HG02623 (cell line): ENCODE measurements around the gene PAX2.

Source experiments
- ATAC-seq: cut with Tn5 transposase; IDR thresholded peaks from one replicate; pipeline ENCODE4 v1.9.1; 2021; ENCODE audit warnings: moderate library complexity; ENCODE audit not compliant: unreplicated experiment

PAX2 gene

GRCh38 chr10:100749309-100750217 is 4.2 kb downstream of the PAX2 start:
- ATAC-seq, result no peak

GRCh38 chr10:100750291-100751210 is 5.2 kb downstream of the PAX2 start:
- ATAC-seq, result no peak

DNA sequence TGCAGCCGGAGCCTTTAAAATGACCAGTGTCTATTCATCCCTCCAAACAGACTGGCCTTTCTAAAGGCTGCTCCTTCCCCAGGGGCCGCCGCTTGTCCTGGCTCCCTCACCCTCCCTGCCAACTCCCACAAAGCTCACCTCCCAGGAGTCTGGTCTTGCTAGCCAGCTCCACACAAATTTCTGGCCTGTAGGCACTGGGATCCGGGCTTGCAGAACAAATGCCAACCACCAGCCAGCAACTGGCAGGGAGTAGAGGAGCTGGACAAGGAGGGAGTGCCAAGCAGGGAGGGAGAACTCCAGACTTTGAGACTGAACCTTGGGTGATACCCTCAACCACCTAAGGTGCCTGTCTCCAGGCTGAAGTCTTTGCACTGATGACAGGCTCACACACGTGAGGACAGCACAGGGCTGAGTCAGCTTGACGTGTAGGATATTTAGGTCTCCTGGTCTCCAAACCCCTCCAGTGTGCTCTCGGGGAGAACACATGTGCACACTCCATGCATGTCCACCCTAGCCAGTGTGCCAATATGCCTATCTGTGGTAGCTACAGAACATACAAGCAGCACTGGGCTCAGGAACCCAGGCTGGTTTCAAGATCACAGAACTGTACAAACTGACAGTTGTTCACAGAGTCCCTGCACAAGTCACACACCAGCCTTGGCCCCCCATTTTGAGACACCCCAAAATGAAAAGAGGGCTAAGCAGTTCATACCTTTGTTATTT is 6.0 kb downstream of the PAX2 start:
- ATAC-seq, result no peak

GRCh38 chr10:100755821-100756220 is 10.4 kb downstream of the PAX2 start:
- no peak for ATAC-seq

DNA sequence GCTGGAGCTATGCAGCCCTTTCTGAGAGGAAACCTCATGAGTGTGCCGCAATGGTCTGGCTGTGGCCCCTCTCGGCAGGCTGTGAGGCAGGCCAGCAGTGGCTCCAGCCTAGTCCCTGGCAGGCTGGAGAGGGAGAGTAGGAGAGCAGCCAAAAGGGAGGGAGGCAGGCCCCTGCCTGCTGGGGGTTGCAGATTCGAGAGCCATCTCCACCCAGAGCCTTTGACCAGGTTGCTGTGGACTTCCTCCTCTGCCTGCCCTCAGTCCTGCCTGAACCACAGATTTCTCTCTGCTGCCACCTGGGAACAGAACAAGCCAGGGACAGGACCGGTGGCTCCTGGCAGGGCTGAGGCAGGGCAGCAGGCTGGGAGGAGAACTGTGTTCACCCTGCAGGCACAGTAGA is 13.9 kb downstream of the PAX2 start:
- ATAC-seq, result no peak

DNA sequence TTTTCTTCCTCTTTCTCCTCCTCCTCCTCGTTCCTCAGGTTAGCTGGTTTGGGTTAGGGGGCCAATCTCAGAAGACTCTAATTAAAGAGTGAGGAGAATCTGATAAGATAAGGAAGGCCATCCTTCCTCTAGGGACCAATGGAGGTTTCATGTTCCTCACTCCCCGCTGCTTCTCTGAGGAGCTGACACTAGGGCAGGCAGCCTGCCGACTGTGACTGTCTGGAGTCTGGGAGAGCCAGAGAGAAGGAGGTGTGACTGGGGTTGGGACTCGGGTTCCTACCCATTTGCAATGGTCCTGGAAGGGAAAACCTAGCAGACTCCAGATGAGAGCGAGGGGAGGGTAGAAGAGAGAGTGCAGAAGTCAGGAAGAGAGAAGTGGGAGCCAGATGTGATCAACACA is 15.3 kb downstream of the PAX2 start:
- no peak for ATAC-seq

DNA sequence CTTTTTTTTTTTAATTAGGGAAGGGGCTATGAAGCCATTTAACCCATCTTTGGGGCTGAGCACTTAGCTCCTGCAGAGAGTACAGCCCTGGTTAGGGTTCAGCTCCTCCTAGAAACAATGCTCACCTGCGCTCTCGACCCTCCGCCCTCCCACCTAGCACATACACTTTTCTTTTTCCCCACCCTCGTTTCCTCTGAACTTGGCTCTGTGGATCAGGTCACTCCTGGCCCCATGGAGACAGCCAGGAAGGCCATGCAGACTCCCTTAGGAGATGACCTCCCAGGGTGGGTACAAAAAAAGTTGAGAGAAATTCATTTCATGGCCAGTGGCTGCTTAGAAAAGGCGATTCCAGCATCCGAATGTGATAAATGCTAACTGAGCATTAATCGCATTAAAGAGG is 15.8 kb downstream of the PAX2 start:
- ATAC-seq, result no peak

- no peak for ATAC-seq
Observed at GRCh38 chr10:100763043-100763747, 17.8 kb downstream of the PAX2 start.

DNA sequence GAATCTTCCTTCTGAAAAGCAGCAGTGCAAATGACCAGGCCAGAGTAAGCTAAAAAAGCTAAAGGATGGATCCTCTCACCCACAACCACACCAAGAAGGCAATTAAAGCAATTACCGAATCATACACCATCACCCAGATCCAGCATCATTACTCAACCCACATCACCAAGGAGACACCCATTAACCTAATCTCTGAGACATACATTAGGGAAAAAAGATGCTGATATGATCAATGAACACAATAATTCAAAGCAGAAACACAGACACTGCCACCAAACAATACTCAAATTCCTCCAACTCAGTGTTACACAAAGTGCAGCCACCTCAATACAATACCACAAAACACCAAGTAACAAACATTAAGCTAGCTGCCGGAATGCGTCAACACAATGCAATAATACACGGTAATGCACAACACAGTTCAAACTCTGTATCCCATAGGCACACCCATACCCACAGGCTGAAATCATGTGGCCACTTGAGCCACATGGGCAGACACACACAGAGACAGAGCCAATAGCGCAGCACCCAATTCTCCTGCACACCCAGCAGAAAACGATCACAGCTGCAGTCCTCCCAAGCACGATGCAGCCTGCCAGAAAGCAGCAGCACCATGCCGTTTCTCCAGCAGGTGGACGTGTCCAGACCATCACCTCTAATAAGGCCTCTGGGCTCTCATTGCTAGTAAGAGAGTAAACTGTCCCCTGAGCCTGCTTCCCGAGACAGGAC is 21.5 kb downstream of the PAX2 start:
- ATAC-seq, result no peak

DNA sequence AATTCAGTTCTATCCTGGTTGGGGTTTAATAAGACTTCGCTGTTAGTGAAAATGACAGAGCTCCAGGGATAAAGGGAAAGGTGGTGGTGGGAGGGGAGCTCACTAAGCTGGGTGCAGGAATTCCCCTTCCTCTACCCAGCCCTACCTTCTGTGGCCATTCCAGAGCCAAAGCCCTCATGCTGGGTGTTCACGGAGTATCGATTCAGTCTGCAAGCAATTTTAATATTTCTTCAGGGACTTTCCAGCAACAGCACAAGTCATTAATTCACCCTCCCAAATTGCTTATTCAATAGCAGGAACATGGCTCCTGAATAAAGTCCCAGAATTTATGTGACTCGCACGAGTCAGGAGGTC is 22.0 kb downstream of the PAX2 start:
- ATAC-seq, result no peak

- ATAC-seq, result no peak
Observed at GRCh38 chr10:100769481-100769880, 24.1 kb downstream of the PAX2 start.

DNA sequence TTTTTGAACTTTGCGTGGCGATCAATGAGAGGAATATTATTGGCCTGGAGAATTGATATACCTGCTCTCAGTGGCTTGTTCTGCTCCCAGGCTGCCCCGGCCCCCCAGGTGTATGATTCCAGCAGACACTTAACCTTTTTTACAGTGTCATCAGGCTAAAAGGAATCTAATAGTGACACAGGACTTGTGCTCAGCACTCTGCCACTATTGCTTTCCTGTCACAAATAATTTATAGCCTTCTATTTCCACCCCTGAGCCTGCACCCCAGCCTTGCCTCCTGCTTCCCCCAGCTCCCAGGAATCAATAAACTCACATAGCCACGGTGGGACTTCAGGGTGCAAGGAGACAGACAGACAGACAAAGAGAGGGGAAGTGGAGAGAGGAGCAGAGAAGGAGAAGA is 28.3 kb downstream of the PAX2 start:
- ATAC-seq, result no peak

DNA sequence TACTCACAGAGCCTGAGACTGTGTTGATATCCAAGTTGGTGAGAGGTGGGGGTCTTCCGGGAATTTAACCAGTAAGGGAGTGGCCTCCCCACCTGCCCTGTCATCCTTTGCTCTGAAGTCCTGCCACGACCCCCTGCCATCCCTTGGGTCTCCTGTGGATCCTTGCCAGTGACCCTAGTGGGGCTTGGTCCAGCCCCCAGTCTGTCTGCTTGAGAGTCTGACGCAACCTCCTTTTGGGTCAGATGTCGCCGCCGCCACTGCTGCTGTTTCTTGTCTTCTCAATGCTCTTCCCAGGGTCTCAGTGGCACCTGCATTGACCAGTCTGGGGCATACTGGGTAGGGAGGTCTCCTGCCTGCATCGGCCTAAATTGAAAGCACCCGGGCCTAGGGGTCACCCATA is 28.8 kb downstream of the PAX2 start:
- ATAC-seq, result no peak

GRCh38 chr10:100774876-100775275 is 29.5 kb downstream of the PAX2 start:
- no peak for ATAC-seq

DNA sequence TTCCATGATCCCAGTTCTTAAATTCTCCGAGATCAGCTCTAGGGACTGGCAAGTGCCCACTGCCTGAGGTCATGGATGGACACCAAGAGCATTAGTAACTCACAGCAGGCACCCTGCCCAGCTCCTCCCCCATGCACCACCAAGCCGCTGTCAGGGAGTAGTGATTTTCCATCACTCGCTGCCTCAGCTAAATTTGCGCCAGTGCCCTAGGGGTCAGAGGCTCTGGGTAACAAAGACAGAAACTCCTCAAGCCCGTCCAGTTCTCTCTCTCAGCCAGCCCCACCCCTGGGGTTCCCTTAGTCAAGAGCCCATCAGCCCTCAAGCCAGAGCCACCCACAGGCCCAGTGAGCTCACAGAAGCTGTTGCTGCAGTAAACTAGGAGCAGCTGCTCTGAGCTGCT is 30.0 kb downstream of the PAX2 start:
- no peak for ATAC-seq

- no peak for ATAC-seq
Observed at GRCh38 chr10:100775871-100776270, 30.5 kb downstream of the PAX2 start.

GRCh38 chr10:100776671-100777070 is 31.3 kb downstream of the PAX2 start:
- no peak for ATAC-seq

DNA sequence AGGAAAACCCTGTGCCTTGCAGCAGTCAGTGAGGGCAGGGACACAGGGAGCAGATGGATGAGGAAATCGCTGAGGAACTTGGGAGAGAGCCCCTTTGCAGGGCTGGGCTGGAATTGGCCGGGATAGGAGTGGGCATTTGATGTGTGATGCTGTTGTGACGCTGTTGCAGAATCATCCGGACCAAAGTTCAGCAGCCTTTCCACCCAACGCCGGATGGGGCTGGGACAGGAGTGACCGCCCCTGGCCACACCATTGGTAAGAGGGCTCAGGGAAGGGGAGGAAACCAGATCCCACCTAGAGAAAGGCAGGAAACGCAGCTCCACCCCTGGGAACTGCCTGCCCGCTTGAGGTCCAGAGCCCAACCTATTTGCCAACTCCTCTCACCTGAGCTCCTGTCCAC is 33.9 kb downstream of the PAX2 start:
- ATAC-seq, result no peak

GRCh38 chr10:100780324-100780723 is 34.9 kb downstream of the PAX2 start:
- ATAC-seq, result no peak

DNA sequence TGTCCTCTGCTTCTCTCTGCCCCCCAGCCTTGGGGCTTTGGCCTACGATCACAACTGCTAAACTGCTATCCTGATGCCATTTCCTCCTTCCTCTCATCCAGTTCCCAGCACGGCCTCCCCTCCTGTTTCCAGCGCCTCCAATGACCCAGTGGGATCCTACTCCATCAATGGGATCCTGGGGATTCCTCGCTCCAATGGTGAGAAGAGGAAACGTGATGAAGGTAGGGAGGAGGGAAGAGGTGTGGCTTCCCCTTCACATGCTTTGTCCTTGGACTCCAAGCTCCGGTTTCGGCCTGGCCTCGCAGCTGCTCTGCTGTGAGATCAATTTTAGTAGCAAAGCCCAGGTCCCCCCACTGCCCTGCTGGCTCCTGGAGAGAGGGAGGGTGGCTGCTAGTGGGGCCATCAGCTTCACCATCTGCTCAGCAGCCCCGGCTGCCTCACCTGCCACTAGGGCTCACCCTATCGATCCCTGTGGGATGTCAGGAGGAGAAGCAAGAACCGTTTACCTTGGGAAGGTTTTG is 35.8 kb downstream of the PAX2 start:
- no peak for ATAC-seq
